Head of caudate nucleus (tissue), 42 donors: Measurements from ENCODE around the gene TBL3.
"Not testable (repeated sequence)": the region's sequence is repeated elsewhere in the genome, so short reads cannot be mapped to it uniquely, and the experiment has no call there.

ENCODE experiments used
- DNase-seq, 42 donors: peaks; one replicate each; pipeline versions ENCODE4 v3.0.0 to v3.0.0-alpha.2; 2020 to 2021; ENCODE audit warnings: mixed read lengths in 7 of 42
- intact Hi-C: fragments of 100-400 bp; cut with DNase I; formaldehyde crosslinking; loops from one replicate; pipeline ENCODE4 v1.15.0; 2022

The TBL3 gene

DNA sequence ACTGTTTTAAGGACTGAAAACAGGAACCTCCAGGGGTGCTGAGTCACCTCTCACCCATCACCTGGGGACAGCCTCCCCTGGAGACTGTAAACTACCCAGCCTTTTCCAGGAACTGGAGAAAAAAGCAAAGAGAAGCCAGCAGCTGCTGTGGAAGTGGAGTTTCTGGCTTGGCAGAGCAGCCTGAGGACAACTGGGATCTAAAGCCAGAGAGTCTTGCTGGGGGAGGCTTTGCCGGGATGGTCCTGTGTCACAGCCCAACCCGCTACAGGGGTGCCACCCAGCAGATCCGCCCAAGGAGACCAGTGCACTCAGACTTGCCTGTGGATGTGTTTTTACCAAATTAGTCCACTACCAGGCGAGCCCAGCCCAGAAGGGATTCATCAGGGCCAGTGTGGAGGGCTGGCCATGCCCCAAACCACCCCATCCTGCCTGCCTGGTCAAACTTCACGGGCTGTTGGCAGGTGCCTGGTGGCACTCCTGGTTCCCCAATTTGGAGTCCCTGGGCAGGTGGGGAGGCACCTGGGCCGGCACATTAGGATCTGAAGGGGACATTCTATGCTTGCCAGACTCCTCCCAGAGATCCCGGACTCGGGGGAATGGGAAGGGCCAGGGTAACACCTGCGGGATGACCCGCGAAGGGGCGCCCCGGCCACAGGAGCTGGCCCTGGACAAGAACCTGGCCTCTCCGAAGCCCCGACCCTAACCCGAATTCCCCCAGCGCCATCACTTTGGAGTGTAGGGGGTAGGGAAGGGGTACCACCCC, 29.6 kb upstream of the TBL3 start:
- no peak for DNase-seq
- intact Hi-C loops: no loop called here

- intact Hi-C loops: no loop called here
- DNase-seq: peak; percentile 98 to 100 (median 100)
Observed at GRCh38 chr16:1942810-1943726, 28.8 kb upstream of the TBL3 start, which contains the start of gene MSRB1. MSRB1 (minus strand) TSS chr16:1943199; CDS start chr16:1943156, 43 bp downstream.

DNA sequence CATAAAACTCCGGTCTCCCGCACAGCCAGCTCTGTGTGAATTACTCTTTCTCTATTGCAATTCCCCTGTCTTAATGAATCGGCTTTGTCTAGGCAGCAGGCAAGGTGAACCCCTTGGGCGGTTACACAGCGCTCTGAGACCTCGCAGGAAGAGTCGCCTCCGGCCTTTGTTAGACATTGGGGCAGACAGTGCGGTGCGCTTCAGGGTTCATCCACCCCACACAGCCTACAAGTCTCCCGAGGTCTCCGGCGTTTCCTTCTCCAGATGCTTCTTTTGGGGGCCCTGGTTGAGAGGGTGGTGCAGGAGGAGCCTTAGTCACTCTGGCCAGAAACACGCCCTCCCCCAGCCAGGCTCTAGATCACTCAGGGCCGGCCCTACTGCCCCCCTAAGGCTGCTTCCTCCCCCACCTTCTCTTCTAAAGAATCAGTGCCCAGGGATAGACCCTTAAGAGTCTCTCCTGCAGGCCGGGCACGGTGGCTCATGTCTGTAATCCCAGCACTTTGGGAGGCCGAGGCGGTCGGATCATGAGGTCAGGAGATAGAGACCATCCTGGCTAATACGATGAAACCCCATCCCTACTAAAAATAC, 27.1 kb upstream of the TBL3 start:
- intact Hi-C loops: no loop called here
- DNase-seq: no peak

DNA sequence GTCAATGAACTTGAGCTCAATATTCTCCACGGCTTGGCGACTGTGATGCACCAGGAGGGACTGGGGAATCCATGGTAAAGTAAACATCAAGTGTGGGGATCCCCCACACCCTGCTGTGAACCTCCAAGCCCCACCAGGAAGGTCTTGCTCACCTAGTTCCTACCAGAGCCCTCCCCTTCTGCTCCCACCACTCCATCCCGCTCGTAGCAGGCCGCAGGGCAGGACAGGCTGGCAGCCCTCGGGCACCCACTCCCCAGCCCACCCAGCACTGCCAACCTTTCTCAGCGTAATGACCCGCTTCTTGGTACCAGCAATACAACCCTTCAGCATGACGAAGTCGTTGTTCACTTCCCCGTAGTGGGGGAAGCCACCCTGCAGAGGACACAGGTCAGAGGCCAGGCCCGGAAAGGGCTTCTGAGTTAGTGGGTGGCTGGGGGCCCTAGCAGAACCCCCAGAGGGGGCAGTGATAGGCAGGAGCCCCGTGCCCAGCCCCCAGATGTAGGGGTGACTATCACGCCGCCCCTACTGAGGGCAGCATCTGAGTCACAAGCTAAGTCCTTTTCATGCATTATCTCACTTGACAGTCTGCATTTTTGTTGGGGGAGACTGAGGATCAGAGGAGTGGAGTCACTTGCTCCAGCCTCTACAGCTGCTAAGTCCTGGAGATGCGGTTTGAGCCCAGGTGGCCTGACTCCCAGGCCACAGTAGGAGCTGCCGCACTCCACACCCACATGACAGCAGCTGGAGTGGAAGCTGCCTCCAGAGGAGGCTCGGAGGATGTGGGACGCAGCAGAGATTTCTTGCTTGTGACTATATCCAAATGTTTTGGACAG, 26.1 kb upstream of the TBL3 start:
- no peak for DNase-seq
- intact Hi-C loops: no loop called here

DNA sequence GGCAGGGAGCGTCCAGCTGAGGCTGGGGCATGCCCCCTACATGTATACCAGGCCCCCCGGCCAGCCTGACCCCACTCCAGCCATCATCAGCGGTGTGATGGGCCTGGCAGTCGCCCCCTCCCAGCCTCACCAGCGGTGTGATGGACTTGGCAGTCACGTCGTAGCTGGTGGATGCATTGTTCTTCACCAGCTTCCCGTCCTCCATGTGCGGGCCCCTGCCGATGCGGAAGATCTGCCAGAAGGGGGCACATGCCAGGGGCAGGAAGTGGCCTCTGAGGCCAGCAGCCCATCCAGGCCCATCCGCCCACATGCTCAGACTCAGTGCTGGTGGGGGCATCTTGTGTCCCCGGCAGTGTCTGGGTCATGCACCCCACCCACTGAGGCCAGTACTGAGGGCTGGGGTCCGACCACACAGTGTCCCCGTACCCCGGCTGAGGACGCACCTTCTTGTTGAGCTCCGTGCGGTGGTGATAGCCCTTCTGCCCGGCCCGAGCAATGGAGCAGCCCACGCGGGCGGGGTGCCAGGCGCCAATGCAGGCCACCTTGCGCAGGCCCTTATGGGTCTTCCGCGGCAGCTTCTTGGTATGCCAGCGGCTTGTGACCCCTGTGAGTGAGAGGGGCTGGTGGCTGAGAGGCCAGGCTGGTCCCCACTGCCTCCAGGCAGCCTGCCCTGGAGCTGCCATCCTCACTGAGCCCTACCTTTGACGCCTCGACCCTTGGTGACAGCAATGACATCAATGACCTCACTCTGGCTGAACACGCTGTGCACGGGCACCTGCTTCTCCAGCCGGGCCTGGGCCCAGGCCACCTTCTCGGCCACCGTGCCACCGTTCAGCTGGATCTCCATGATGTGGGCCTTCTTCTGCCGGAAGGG, 25.1 kb upstream of the TBL3 start:
- DNase-seq: no peak
- intact Hi-C loops: no loop called here

GRCh38 chr16:1947369-1947670, 24.5 kb upstream of the TBL3 start:
- intact Hi-C loops: no loop called here
- no peak for DNase-seq

- intact Hi-C loops: no loop called here
Observed at GRCh38 chr16:1949507-1949906, 22.3 kb upstream of the TBL3 start.

GRCh38 chr16:1950047-1950446, 21.8 kb upstream of the TBL3 start:
- DNase-seq: no peak
- intact Hi-C loops: no loop called here

More at GRCh38 chr16:1949507-1949906, 22.3 kb upstream of the TBL3 start:
- DNase-seq: no peak

DNA sequence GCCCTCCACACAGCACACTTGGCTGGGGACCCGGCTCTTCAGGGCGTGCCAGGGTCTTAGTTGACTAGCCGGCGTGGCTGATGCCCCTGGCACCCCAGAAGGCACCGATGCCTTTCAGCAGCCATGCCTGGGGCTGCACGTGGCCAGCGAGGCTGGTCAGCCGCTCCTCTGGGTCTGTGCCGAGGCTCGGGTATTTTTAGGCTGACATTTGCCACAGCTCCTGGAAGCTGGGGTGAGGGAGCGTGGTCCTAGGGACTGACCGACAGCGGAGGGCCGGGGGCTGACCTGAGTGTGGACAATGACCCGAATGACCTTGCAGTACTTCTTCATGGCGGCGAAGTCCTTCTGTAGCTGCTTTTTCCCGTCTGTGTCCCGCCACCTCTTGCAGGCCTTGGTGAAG, 21.3 kb upstream of the TBL3 start:
- DNase-seq: no peak
- intact Hi-C loops: no loop called here

GRCh38 chr16:1953734-1954133, 18.1 kb upstream of the TBL3 start:
- DNase-seq: no peak
- intact Hi-C loops: no loop called here

DNA sequence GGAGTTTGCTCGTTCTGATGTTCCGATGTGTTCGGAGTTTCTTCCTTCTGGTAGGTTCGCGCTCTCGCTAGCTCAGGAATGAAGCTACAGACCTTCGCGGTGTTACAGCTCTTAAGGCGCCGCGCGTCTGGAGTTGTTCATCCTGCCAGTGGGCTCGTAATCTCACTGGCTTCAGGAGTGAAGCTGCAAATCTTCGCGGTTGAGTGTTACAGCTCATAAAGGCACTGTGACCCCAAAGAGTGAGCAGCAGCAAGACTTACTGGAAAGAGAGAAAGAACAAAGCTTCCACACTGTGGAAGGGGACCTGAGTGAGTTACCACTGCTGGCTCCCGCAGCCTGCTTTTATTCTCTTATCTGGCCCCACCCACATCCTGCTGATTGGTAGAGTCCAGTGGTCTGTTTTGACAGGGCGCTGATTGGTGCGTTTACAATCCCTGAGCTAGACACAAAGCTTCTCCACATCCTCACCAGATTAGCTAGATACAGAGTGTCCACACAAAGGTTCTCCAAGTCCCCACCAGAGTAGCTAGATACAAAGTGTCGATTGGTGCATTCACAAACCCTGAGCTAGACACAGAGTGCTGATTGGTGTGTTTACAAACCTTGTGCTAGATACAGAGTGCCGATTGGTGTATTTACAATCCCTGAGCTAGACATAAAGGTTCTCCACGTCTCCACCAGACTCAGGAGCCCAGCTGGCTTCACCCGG, 14.3 kb upstream of the TBL3 start:
- DNase-seq, intact Hi-C loops: not testable (repeated sequence)

DNA sequence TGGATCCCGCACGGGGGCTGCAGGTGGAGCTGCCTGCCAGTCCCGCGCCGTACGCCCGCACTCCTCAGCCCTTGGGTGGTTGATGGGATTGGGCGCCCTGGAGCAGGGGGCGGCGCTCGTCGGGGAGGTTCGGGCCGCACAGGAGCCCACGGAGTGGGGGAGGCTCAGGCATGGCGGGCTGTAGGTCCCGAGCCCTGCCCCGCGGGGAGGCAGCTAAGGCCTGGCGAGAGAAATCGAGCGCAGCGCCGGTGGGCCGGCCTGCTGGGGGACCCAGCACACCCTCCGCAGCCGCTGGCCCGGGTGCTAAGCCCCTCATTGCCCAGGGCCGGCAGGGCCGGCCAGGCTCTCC, 13.7 kb upstream of the TBL3 start:
- intact Hi-C loops, DNase-seq: not testable (repeated sequence)

- intact Hi-C loops: no loop called here
- no peak for DNase-seq
Observed at GRCh38 chr16:1958715-1959268, 13.1 kb upstream of the TBL3 start.

GRCh38 chr16:1959269-1960039, 12.4 kb upstream of the TBL3 start, which contains the start of gene NDUFB10:
NDUFB10 (plus strand) TSS chr16:1959538; CDS start chr16:1959625, 87 bp downstream.
- intact Hi-C loops: no loop called here
- DNase-seq: peak; percentile 78 to 98 (median 94)

GRCh38 chr16:1960665-1961630, 10.9 kb upstream of the TBL3 start:
- DNase-seq: no peak
- intact Hi-C loops: no loop called here
